Keratinocyte (primary cell): ENCODE measurements around the gene EBF3. TPM values are rescaled to one million over a fixed set of nuclear protein-coding genes. Genes with fewer than 3 reads are reported as not detected.

Experiments used
- DNase-seq: peaks from one replicate; pipeline ENCODE4 v3.0.0-alpha.2; 2011; ENCODE audit warnings: low read depth, missing footprints, low spot score
- FAIRE-seq: peaks from 2 replicates; lab custom pipeline; 2011; peaks lifted over from hg19 to GRCh38; lab: Jason Lieb, UNC
- H2AFZ ChIP-seq: 2 replicates; pipeline ENCODE4 v1.6.0; 2012; ENCODE audit warnings: low read length, control low read depth, inconsistent platforms; ENCODE audit not compliant: control insufficient read depth
- H3K27ac ChIP-seq: 2 replicates; pipeline ENCODE4 v1.5.1; 2011; ENCODE audit warnings: low read length; ENCODE audit not compliant: control insufficient read depth, insufficient read depth
- H3K27me3 ChIP-seq: 3 replicates; pipeline ENCODE4 v1.6.0; 2011; ENCODE audit warnings: low read length; ENCODE audit not compliant: control insufficient read depth, insufficient read depth; ENCODE audit errors: extremely low read depth
- H3K36me3 ChIP-seq, 2 experiments: 2 replicates in 1 of 2; 3 replicates in 1 of 2; pipeline ENCODE4 v1.5.1; 2011; ENCODE audit warnings: low read length in 2 of 2, mild to moderate bottlenecking in 1 of 2; ENCODE audit not compliant: control insufficient read depth in 2 of 2, insufficient read depth in 2 of 2; ENCODE audit errors: extremely low read depth in 1 of 2
- H3K4me1 ChIP-seq: 3 replicates; pipeline ENCODE4 v1.5.1; 2011; ENCODE audit warnings: low read length; ENCODE audit not compliant: control insufficient read depth, insufficient read depth; ENCODE audit errors: extremely low read depth
- H3K4me2 ChIP-seq: 3 replicates; pipeline ENCODE4 v1.6.0; 2011; ENCODE audit warnings: low read depth, low read length; ENCODE audit not compliant: control insufficient read depth, insufficient read depth; ENCODE audit errors: extremely low read depth
- H3K4me3 ChIP-seq, 3 experiments: fragments of 200-600 bp in 1 of 3; sonication (generic) in 1 of 3; 2 replicates in 2 of 3; 3 replicates in 1 of 3; pipeline ENCODE4 v1.5.1; 2011 to 2016; ENCODE audit warnings: low read length in 3 of 3, mild to moderate bottlenecking in 3 of 3, control low read depth in 2 of 3, inconsistent platforms in 1 of 3, low read depth in 1 of 3, mixed read lengths in 1 of 3, mixed run types in 1 of 3, moderate library complexity in 1 of 3; ENCODE audit not compliant: control insufficient read depth in 2 of 3, insufficient read depth in 2 of 3; ENCODE audit errors: extremely low read depth in 1 of 3
- H3K79me2 ChIP-seq: 2 replicates; pipeline ENCODE4 v1.6.0; 2012; ENCODE audit warnings: low read length; ENCODE audit not compliant: control insufficient read depth, insufficient read depth
- H3K9ac ChIP-seq: 3 replicates; pipeline ENCODE4 v1.6.0; 2011; ENCODE audit warnings: low read length; ENCODE audit not compliant: control insufficient read depth, insufficient read depth; ENCODE audit errors: extremely low read depth
- H3K9me1 ChIP-seq: 3 replicates; pipeline ENCODE4 v1.6.0; 2011; ENCODE audit warnings: low read length; ENCODE audit not compliant: control insufficient read depth, insufficient read depth; ENCODE audit errors: extremely low read depth
- H3K9me3 ChIP-seq: 2 replicates; pipeline ENCODE4 v1.5.1; 2012; ENCODE audit warnings: low read depth, low read length; ENCODE audit not compliant: control insufficient read depth
- H4K20me1 ChIP-seq: 3 replicates; pipeline ENCODE4 v1.6.0; 2011; ENCODE audit warnings: low read length; ENCODE audit not compliant: control insufficient read depth, insufficient read depth; ENCODE audit errors: extremely low read depth
- EZH2 ChIP-seq: IDR thresholded peaks from one replicate; pipeline ENCODE4 v1.6.1; 2012; ENCODE audit warnings: inconsistent platforms, mild to moderate bottlenecking, low read length, moderate library complexity
- dilution Hi-C: fragments of 300-500 bp; cut with MboI; formaldehyde crosslinking; loops from one replicate; pipeline ENCODE4 v1.7.0; 2020; ENCODE audit warnings: low sequenced_read_pairs; ENCODE audit not compliant: extremely low pct_ligation_motif_present
- polyA plus RNA-seq, 5 experiments: library from polyadenylated mRNA; depleted of rRNA in 3 of 5; stranded (reverse) in 3 of 5; stranded (forward) in 1 of 5; unstranded in 1 of 5; fragments of >200 nt; gene quantifications; 1 replicate in 1 of 5; 2 replicates in 3 of 5; 3 replicates in 1 of 5; pipeline versions ENCODE4 v1.2.1 to v1.2.3, GENCODE V29; 2011 to 2012; ENCODE audit warnings: missing spikeins in 2 of 5, low read depth in 1 of 5, low replicate concordance in 1 of 5
- TF ChIP-seq, protein P1 (sequence below), 3 experiments: IDR thresholded peaks in 1 of 3; conservative IDR thresholded peaks in 1 of 3; optimal IDR thresholded peaks in 1 of 3; 2 replicates in 2 of 3; 3 replicates in 1 of 3; pipeline versions ENCODE3 to v1.5.1; 2011; ENCODE audit warnings: low read length in 3 of 3, mild to moderate bottlenecking in 3 of 3, moderate library complexity in 2 of 3, control low read depth in 1 of 3, inconsistent platforms in 1 of 3; ENCODE audit not compliant: insufficient read depth in 2 of 3; ENCODE audit errors: extremely low read depth in 1 of 3

The EBF3 gene
- polyA plus RNA-seq, 1 donor (not counting 4 experiments of a cell fraction or from before 2014, with no cell fraction given) = not detected

DNA sequence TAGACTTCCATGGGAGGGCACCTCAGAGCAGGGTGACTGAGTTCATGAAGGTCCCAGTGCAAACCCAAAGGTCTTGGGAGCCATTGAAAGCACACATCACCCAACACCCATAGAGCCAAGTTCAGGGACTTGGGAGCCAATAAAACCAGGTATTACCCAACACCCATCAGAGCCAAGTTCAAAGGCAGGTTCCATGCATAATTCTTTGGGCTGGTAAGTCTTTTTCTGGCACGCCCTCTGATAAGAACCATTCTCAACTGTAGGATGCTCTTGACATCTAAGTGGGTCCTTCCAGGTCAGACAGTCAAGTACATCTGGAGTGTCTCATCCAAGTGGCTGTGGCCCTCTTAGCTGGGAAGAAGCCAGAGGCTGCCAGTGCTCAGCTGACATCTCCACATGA, 63.2 kb downstream of the EBF3 start:
- no peak overlapping the region for H3K9ac ChIP-seq
- H3K4me1 ChIP-seq = no peaks in the 10 kb centered on the region
- FAIRE-seq = no peak
- H3K27me3 ChIP-seq = peaks cover 4% of the 10 kb centered on the region
- H3K27ac ChIP-seq = no peak overlapping the region
- H3K9me1 ChIP-seq = no peaks in the 10 kb centered on the region
- no peak overlapping the region for H2AFZ ChIP-seq
- DNase-seq = no peak
- H3K79me2 ChIP-seq = no peaks in the 10 kb centered on the region
- no peaks in the 10 kb centered on the region for H3K9me3 ChIP-seq
- TF ChIP-seq EZH2 = no peak
- TF ChIP-seq, protein P1, sequence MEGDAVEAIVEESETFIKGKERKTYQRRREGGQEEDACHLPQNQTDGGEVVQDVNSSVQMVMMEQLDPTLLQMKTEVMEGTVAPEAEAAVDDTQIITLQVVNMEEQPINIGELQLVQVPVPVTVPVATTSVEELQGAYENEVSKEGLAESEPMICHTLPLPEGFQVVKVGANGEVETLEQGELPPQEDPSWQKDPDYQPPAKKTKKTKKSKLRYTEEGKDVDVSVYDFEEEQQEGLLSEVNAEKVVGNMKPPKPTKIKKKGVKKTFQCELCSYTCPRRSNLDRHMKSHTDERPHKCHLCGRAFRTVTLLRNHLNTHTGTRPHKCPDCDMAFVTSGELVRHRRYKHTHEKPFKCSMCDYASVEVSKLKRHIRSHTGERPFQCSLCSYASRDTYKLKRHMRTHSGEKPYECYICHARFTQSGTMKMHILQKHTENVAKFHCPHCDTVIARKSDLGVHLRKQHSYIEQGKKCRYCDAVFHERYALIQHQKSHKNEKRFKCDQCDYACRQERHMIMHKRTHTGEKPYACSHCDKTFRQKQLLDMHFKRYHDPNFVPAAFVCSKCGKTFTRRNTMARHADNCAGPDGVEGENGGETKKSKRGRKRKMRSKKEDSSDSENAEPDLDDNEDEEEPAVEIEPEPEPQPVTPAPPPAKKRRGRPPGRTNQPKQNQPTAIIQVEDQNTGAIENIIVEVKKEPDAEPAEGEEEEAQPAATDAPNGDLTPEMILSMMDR (optimal IDR thresholded peaks at IDR 0.05 in 1 of 3, IDR thresholded peaks at IDR 0.05 in 1 of 3, conservative IDR thresholded peaks at IDR 0.05 in 1 of 3; ENCODE audit: extremely low read depth in 1 of 3, insufficient read depth in 2 of 3, low read length in 3 of 3) = no peak
- dilution Hi-C loops = no loop called here
- H4K20me1 ChIP-seq = no peaks in the 10 kb centered on the region
- no peaks in the 10 kb centered on the region for H3K36me3 ChIP-seq
- no peak overlapping the region for H3K4me2 ChIP-seq
- H3K4me3 ChIP-seq = no peak overlapping the region

DNA sequence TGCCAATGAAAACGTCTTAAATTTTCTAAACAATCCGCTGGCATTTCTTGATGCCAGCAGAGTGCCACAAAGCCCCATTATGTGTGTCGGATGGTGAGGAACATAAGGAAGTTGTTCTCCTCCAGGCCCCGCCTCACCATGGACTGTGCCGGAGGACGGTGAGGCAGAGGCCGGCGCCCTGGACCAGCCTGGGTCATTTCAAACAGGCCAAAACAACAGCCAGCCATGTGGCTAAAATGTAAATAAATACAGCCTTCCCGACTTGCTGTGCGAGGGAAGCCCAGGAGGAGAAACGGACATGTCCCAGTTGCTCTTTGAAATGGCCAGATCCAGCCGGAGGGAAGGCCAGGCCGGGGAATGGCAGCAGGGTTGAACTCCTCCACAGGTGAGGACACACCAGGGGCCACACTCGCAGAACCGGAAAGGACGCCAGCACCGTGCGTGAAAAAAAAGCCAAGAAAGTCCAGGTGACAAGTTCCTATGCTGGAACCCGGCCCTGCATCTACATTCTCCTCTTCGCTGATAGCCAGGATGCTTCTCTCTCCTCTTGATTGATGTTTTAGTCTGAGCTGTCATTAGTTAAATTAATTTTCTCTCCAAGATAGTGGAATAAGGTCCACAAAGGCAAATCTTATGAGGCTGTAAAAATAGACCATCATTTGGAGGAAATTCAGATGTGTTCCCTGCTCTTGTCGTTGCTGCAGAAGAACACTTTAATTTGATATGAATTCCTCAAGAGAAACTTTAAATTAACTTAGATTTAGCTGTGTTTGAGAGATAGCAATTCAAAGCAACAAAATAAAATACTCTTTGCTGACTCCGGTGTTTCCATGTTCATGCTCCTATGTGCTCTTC, 64.6 kb downstream of the EBF3 start:
- Histone ChIP-seq H3K9me1 (no peaks in the 10 kb centered on the region), H3K36me3 (no peaks in the 10 kb centered on the region), H3K9me3 (no peaks in the 10 kb centered on the region), H3K9ac (no peak overlapping the region), H4K20me1 (no peaks in the 10 kb centered on the region), H2AFZ (no peak overlapping the region), H3K27ac (no peak overlapping the region), H3K4me3 (no peak overlapping the region), H3K4me1 (no peaks in the 10 kb centered on the region), H3K27me3 (peaks cover 4% of the 10 kb centered on the region), H3K79me2 (no peaks in the 10 kb centered on the region), H3K4me2 (no peak overlapping the region)
- no peak for DNase-seq
- TF ChIP-seq EZH2 = no peak
- TF ChIP-seq, protein P1 (optimal IDR thresholded peaks at IDR 0.05 in 1 of 3, IDR thresholded peaks at IDR 0.05 in 1 of 3, conservative IDR thresholded peaks at IDR 0.05 in 1 of 3; ENCODE audit: extremely low read depth in 1 of 3, insufficient read depth in 2 of 3, low read length in 3 of 3) = no peak
- no peak for FAIRE-seq
- dilution Hi-C loops = no loop called here
